ENCODE results near the gene GLI3. TPM values are rescaled to one million over a fixed set of nuclear protein-coding genes. Genes with fewer than 3 reads are reported as not detected.

The GLI3 gene
- total and polyA plus RNA-seq, 2 of the 4 experiments (the other 2 are of a cell fraction) = 1.3 to 3.9 TPM

DNA sequence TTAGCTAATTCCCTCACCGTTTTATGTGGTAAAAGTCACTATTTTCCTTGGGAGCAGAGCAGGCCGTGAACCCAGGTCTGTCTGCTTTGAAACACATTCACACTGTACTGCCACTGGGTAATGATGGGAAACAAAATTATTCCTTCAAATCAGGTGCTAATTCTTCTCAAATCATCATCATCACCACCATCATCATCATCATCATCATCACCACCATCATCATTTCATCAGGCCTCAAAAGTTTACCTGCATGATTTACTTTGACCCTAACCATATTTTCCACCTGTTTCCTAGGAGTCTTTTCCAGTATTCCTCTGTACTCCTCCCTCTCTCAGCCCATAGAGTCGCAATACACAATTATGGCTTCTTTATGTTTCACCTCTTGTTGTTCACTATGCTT, 220.5 kb downstream of the GLI3 start:
- no peak overlapping the region for H3K18ac ChIP-seq (ENCODE audit: low read depth, low read length)
- no peaks in the 10 kb centered on the region for H3K79me1 ChIP-seq (ENCODE audit: low read depth in 1 of 2, low read length in 2 of 2)
- peaks cover 15% of the 10 kb centered on the region; the same call in 1 of the 2 replicates for H3K36me3 ChIP-seq (ENCODE audit: control insufficient read depth, insufficient read depth, low read length)
- DNase-seq (no peak), ATAC-seq (ENCODE audit: low read depth) (no peak)
- H3K9me3 ChIP-seq (ENCODE audit: control insufficient read depth, insufficient read depth, low read length) = peaks cover 2% of the 10 kb centered on the region; the same call in 1 of the 2 replicates
- no peak overlapping the region for H3K23ac ChIP-seq (ENCODE audit: low read depth, low read length)
- BruUV-seq (replicated peaks) = no TSS peak
- no peak overlapping the region for H4K5ac ChIP-seq (ENCODE audit: low read depth, low read length)
- no peak overlapping the region for H2BK5ac ChIP-seq (ENCODE audit: low read depth, low read length, poor library complexity, severe bottlenecking)
- H2AFZ ChIP-seq (replicated peaks; ENCODE audit: low read length, poor library complexity) = no peak overlapping the region
- no peak overlapping the region for H4K8ac ChIP-seq (ENCODE audit: low read depth in 2 of 2, low read length in 2 of 2)
- WGBS, 2 experiments (ENCODE audit: extremely low coverage in 2 of 2, insufficient read length in 1 of 2) = no CpG with 5 or more reads among the region's 3 CpGs
- H3K4me1 ChIP-seq (ENCODE audit: control insufficient read depth, insufficient read depth, low read length) = no peaks in the 10 kb centered on the region
- H3K9me1 ChIP-seq (ENCODE audit: insufficient read depth, low read length) = no peaks in the 10 kb centered on the region
- intact Hi-C loops (cut with micrococcal nuclease) = no loop called here
- H3K14ac ChIP-seq (replicated peaks; ENCODE audit: low read depth, low read length) = no peak overlapping the region
- no peaks in the 10 kb centered on the region for H4K20me1 ChIP-seq (ENCODE audit: insufficient read depth, low read length)
- no peak overlapping the region for H3K4me3 ChIP-seq (ENCODE audit: insufficient read depth, low read depth, low read length)
- ChIA-PET POLR2A (ENCODE audit: unreplicated experiment) (no interaction called here), CTCF (no interaction called here)
- H2BK120ac ChIP-seq (ENCODE audit: low read depth, low read length) = no peak overlapping the region
- no peak overlapping the region for H4K91ac ChIP-seq (ENCODE audit: insufficient read depth, low read depth, low read length)
- H2BK15ac ChIP-seq (ENCODE audit: low read depth, low read length) = no peak overlapping the region
- no peak overlapping the region for H3K4ac ChIP-seq (ENCODE audit: low read depth, low read length)
- H3K27ac ChIP-seq (ENCODE audit: insufficient read depth, low read length) = no peak overlapping the region
- H3K9ac ChIP-seq (ENCODE audit: low read depth, low read length) = no peak overlapping the region
- no peak overlapping the region for H2AK5ac ChIP-seq (ENCODE audit: low read depth, low read length)
- no peak overlapping the region for H2AK9ac ChIP-seq (replicated peaks; ENCODE audit: low read depth, low read length, poor library complexity)
- TF ChIP-seq FOS (IDR thresholded peaks at IDR 0.05; ENCODE audit: low read depth, low read length) (no peak), CHD1 (IDR thresholded peaks at IDR 0.05; ENCODE audit: low read depth, low read length) (no peak), NFE2L2 (IDR thresholded peaks at IDR 0.05; ENCODE audit: low read depth, low read length) (no peak), BHLHE40 (IDR thresholded peaks at IDR 0.05; ENCODE audit: low read depth, low read length) (no peak)
- H2BK20ac ChIP-seq (ENCODE audit: low read depth, low read length) = no peak overlapping the region
- no peaks in the 10 kb centered on the region for H3K27me3 ChIP-seq (ENCODE audit: control insufficient read depth, insufficient read depth, low read length)
- dilution Hi-C loops (cut with HindIII; ENCODE audit: low sequenced_read_pairs, unreplicated experiment) = no loop called here
- H3K4me2 ChIP-seq (ENCODE audit: low read depth, low read length) = no peak overlapping the region
- no peak overlapping the region for H3K56ac ChIP-seq (ENCODE audit: extremely low read depth, insufficient read depth, low read length)
- in situ Hi-C loops (cut with MboI; ENCODE audit: low sequenced_read_pairs) = no loop called here

Data from IMR-90 (cell line).